ENCODE data around the gene RAE1. TPM values are rescaled to one million over a fixed set of nuclear protein-coding genes. Genes with fewer than 3 reads are reported as not detected.

The RAE1 gene
- total and polyA plus RNA-seq, 2 experiments from 2014 or later = 35.4 to 43.3 TPM

DNA sequence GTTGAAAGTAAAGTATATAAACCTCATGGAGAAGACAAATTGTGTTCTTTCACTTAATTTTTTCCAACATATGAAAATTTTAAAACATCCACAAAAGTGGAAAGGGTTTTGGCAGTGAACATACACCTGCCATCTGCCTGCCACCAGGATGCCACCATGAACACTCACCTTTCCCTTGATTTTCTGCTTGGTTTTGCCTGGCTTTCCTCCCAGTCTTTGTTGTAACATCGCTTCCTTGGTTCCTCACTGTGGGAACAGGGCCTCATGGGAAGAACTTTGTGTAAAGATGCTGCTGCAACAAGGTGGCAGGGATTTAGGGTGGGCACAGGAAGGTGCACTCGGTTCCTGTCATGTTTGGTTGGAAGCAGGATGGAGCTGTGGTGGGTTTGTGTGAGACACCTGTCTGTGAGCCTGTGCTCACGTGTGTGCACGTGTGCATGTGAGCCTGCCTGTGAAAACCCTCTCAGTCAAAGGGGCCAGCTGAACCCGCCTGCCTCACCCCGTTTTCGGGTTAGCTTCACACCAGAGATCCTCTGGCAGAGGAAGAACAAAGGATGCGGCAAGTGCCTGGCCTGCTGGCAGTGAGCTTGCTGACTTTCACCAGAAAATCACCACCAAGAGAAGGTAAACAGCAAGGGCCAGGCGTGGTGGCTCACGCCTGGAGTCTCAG is 29.2 kb downstream of the RAE1 start:
- DNase-seq (ENCODE audit: low spot score) (no peak), ATAC-seq (no peak)
- no peak overlapping the region for H2AFZ ChIP-seq
- no peaks in the 10 kb centered on the region for H3F3A ChIP-seq (replicated peaks; ENCODE audit: low read depth)
- Mint-ChIP-seq H3K36me3 (ENCODE audit: low read depth) (peaks cover 50% of the 10 kb centered on the region), H3K9me3 (no peaks in the 10 kb centered on the region), H3K4me1 (peaks cover 6% of the 10 kb centered on the region), H3K27ac (no peak overlapping the region), H3K27me3 (ENCODE audit: insufficient read depth, low read depth, poor library complexity) (peaks cover 12% of the 10 kb centered on the region), H3K4me3 (no peak overlapping the region)
- TF ChIP-seq, protein P1, sequence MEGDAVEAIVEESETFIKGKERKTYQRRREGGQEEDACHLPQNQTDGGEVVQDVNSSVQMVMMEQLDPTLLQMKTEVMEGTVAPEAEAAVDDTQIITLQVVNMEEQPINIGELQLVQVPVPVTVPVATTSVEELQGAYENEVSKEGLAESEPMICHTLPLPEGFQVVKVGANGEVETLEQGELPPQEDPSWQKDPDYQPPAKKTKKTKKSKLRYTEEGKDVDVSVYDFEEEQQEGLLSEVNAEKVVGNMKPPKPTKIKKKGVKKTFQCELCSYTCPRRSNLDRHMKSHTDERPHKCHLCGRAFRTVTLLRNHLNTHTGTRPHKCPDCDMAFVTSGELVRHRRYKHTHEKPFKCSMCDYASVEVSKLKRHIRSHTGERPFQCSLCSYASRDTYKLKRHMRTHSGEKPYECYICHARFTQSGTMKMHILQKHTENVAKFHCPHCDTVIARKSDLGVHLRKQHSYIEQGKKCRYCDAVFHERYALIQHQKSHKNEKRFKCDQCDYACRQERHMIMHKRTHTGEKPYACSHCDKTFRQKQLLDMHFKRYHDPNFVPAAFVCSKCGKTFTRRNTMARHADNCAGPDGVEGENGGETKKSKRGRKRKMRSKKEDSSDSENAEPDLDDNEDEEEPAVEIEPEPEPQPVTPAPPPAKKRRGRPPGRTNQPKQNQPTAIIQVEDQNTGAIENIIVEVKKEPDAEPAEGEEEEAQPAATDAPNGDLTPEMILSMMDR (conservative IDR thresholded peaks at IDR 0.05; ENCODE audit: low read depth in 2 of 2) = no peak
- TF ChIP-seq, protein P2, sequence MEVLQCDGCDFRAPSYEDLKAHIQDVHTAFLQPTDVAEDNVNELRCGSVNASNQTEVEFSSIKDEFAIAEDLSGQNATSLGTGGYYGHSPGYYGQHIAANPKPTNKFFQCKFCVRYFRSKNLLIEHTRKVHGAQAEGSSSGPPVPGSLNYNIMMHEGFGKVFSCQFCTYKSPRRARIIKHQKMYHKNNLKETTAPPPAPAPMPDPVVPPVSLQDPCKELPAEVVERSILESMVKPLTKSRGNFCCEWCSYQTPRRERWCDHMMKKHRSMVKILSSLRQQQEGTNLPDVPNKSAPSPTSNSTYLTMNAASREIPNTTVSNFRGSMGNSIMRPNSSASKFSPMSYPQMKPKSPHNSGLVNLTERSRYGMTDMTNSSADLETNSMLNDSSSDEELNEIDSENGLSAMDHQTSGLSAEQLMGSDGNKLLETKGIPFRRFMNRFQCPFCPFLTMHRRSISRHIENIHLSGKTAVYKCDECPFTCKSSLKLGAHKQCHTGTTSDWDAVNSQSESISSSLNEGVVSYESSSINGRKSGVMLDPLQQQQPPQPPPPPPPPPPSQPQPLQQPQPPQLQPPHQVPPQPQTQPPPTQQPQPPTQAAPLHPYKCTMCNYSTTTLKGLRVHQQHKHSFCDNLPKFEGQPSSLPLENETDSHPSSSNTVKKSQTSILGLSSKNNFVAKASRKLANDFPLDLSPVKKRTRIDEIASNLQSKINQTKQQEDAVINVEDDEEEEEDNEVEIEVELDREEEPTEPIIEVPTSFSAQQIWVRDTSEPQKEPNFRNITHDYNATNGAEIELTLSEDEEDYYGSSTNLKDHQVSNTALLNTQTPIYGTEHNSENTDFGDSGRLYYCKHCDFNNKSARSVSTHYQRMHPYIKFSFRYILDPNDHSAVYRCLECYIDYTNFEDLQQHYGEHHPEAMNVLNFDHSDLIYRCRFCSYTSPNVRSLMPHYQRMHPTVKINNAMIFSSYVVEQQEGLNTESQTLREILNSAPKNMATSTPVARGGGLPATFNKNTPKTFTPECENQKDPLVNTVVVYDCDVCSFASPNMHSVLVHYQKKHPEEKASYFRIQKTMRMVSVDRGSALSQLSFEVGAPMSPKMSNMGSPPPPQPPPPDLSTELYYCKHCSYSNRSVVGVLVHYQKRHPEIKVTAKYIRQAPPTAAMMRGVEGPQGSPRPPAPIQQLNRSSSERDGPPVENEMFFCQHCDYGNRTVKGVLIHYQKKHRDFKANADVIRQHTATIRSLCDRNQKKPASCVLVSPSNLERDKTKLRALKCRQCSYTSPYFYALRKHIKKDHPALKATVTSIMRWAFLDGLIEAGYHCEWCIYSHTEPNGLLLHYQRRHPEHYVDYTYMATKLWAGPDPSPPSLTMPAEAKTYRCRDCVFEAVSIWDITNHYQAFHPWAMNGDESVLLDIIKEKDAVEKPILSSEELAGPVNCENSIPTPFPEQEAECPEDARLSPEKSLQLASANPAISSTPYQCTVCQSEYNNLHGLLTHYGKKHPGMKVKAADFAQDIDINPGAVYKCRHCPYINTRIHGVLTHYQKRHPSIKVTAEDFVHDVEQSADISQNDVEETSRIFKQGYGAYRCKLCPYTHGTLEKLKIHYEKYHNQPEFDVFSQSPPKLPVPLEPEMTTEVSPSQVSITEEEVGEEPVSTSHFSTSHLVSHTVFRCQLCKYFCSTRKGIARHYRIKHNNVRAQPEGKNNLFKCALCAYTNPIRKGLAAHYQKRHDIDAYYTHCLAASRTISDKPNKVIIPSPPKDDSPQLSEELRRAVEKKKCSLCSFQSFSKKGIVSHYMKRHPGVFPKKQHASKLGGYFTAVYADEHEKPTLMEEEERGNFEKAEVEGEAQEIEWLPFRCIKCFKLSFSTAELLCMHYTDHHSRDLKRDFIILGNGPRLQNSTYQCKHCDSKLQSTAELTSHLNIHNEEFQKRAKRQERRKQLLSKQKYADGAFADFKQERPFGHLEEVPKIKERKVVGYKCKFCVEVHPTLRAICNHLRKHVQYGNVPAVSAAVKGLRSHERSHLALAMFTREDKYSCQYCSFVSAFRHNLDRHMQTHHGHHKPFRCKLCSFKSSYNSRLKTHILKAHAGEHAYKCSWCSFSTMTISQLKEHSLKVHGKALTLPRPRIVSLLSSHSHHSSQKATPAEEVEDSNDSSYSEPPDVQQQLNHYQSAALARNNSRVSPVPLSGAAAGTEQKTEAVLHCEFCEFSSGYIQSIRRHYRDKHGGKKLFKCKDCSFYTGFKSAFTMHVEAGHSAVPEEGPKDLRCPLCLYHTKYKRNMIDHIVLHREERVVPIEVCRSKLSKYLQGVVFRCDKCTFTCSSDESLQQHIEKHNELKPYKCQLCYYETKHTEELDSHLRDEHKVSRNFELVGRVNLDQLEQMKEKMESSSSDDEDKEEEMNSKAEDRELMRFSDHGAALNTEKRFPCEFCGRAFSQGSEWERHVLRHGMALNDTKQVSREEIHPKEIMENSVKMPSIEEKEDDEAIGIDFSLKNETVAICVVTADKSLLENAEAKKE (CRISPR knock-in tag; IDR thresholded peaks at IDR 0.05) = no peak
- no peak for TF ChIP-seq NANOG (IDR thresholded peaks at IDR 0.05; ENCODE audit: borderline replicate concordance)
- TF ChIP-seq EZH2 (IDR thresholded peaks at IDR 0.05; ENCODE audit: low read depth, unreplicated experiment) = no peak
- TF ChIP-seq JUNB (IDR thresholded peaks at IDR 0.05; ENCODE audit: unreplicated experiment) = no peak
- TF ChIP-seq ZNF114 (CRISPR knock-in tag; IDR thresholded peaks at IDR 0.05) = no peak
- TF ChIP-seq, protein P3, sequence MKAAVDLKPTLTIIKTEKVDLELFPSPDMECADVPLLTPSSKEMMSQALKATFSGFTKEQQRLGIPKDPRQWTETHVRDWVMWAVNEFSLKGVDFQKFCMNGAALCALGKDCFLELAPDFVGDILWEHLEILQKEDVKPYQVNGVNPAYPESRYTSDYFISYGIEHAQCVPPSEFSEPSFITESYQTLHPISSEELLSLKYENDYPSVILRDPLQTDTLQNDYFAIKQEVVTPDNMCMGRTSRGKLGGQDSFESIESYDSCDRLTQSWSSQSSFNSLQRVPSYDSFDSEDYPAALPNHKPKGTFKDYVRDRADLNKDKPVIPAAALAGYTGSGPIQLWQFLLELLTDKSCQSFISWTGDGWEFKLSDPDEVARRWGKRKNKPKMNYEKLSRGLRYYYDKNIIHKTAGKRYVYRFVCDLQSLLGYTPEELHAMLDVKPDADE (IDR thresholded peaks at IDR 0.05) = no peak
- TF ChIP-seq CREB1 (CRISPR knock-in tag; IDR thresholded peaks at IDR 0.05; ENCODE audit: low read depth) = no peak
- TF ChIP-seq, protein P4, sequence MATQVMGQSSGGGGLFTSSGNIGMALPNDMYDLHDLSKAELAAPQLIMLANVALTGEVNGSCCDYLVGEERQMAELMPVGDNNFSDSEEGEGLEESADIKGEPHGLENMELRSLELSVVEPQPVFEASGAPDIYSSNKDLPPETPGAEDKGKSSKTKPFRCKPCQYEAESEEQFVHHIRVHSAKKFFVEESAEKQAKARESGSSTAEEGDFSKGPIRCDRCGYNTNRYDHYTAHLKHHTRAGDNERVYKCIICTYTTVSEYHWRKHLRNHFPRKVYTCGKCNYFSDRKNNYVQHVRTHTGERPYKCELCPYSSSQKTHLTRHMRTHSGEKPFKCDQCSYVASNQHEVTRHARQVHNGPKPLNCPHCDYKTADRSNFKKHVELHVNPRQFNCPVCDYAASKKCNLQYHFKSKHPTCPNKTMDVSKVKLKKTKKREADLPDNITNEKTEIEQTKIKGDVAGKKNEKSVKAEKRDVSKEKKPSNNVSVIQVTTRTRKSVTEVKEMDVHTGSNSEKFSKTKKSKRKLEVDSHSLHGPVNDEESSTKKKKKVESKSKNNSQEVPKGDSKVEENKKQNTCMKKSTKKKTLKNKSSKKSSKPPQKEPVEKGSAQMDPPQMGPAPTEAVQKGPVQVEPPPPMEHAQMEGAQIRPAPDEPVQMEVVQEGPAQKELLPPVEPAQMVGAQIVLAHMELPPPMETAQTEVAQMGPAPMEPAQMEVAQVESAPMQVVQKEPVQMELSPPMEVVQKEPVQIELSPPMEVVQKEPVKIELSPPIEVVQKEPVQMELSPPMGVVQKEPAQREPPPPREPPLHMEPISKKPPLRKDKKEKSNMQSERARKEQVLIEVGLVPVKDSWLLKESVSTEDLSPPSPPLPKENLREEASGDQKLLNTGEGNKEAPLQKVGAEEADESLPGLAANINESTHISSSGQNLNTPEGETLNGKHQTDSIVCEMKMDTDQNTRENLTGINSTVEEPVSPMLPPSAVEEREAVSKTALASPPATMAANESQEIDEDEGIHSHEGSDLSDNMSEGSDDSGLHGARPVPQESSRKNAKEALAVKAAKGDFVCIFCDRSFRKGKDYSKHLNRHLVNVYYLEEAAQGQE (IDR thresholded peaks at IDR 0.05; ENCODE audit: unreplicated experiment) = no peak
- TF ChIP-seq ZNF331 (CRISPR knock-in tag; IDR thresholded peaks at IDR 0.05; ENCODE audit: low read depth) = no peak
- TF ChIP-seq STAT1 (IDR thresholded peaks at IDR 0.05; ENCODE audit: unreplicated experiment) = no peak
- no peak for TF ChIP-seq POLR2AphosphoS5 (IDR thresholded peaks at IDR 0.05; ENCODE audit: low read depth)
- no peak for TF ChIP-seq EZH2phosphoT487 (IDR thresholded peaks at IDR 0.05; ENCODE audit: unreplicated experiment)
- H3K36me3 ChIP-seq (ENCODE audit: insufficient read depth) = peaks cover 19% of the 10 kb centered on the region; the same call in 1 of the 2 replicates
- no peaks in the 10 kb centered on the region for H3K9me2 ChIP-seq (ENCODE audit: insufficient read depth)
- no peaks in the 10 kb centered on the region; the same call in 1 of the 2 replicates for H3K79me2 ChIP-seq (replicated peaks; ENCODE audit: insufficient read depth)
- H3K27me3 ChIP-seq (ENCODE audit: insufficient read depth) = no peaks in the 10 kb centered on the region
- no peak overlapping the region for H3K4me3 ChIP-seq
- H3K4me2 ChIP-seq = no peak overlapping the region
- H4K20me1 ChIP-seq (replicated peaks; ENCODE audit: insufficient read depth) = peaks cover 15% of the 10 kb centered on the region
- H3K27ac ChIP-seq (ENCODE audit: low read depth) = no peak overlapping the region
- no peaks in the 10 kb centered on the region for H3K4me1 ChIP-seq (ENCODE audit: insufficient read depth)
